ENCODE results near the gene DCLK2. TPM values are rescaled to one million over a fixed set of nuclear protein-coding genes. Genes with fewer than 3 reads are reported as not detected.
A peak's percentile ranks its signal among the peaks of the same experiment; 100 is the strongest.

The DCLK2 gene
- total RNA-seq, 1 donor: 4.0 TPM

DNA sequence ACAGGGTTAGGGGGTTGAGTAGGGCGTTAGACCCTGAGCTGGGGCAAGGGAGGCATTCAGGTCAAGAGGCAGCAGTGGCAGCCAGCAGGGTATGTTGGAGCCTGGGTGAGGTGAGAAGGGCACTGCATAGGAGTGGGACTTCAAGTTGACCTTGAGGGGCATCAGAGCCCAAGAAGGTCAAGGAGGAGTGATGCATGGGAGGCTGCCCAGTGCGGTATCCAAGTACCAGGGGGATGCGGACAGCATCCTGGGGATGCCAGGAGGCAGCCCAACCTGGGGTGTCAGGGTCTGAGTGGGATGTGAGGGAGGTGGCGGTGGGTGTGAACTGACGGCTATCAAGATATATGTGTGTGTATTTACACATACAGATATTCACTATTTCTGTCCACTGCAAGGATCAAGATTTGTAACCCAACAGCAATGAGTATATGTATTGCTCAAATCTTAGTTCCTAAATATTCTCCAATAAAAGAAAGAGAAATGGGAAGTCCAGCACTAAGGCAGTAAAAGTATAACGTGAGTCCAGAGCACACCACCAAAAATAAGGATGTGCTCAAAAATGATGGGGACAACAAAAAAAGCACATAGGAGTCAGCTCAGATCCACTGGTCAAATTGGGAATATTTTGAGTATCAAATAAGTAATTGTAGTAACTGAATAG, 9.8 kb upstream of the DCLK2 start:
- DNase-seq (ENCODE audit: low read depth in 2 of 3, low spot score in 2 of 3): no peak

- no peak for DNase-seq (ENCODE audit: low read depth in 2 of 3, low spot score in 2 of 3)
Observed at GRCh38 chr4:150069353-150069752, 8.9 kb upstream of the DCLK2 start.

GRCh38 chr4:150070464-150071170, 7.6 kb upstream of the DCLK2 start:
- no peak for DNase-seq (ENCODE audit: low read depth in 2 of 3, low spot score in 2 of 3)

DNA sequence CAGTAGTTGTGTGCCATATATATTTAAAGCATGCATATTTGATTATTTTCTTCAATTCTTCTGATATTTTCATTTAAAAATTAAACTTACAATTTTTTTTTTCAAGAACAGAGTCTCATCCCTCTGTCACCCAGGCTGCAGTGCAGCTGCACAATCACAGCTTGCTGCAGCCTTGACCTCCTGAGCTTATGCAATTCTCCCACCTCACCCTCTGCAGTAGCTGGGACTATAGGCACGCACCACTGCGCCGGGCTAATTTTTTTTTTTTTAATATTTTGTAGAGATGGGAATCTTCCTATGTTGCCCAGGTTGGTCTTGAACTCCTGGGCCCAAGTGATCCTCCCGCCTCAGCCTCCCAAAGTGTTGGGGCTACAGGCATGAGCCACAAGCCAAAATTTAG, 5.8 kb upstream of the DCLK2 start:
- DNase-seq (ENCODE audit: low read depth in 2 of 3, low spot score in 2 of 3): no peak

DNA sequence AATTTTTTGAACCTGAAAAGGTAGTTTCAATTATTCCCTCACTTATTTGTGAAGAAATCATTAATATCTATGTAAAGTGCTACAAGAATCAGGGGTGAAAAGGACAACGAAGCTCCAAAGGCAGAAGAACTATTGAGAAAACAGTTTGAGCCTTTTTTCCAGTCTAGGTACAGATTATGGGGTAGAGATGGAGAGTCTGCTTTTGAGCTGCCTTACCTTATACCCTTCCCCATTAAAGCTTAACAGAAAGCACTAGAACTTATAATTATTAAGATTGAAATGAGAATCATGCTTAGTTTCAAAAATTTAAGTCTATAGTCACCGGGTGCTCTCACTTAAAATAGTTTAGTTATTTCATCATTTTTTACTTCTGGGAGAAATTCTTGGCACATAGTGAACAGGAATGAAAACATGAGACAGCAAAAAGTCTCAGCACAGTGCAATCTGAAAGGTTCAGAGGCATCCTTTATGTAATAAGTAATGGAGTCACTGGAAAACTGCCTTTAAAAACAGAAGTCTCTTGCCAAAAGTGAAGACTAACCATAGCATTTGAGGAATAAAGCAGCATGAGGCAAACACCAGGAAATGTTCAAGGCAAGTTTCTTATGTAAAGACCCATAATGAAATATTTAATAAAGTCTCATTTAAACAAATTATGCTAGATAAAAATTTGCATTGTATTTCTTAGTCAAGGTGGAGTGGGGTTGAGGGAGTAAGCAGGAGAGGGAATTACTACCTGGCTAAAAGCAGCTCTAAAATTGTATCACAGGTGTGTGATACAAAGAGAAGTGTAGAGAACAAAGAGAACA, 5.1 kb upstream of the DCLK2 start:
- DNase-seq (ENCODE audit: low read depth in 2 of 3, low spot score in 2 of 3): no peak

- DNase-seq (ENCODE audit: low read depth in 2 of 3, low spot score in 2 of 3): no peak
Observed at GRCh38 chr4:150074064-150074463, 4.2 kb upstream of the DCLK2 start.

DNA sequence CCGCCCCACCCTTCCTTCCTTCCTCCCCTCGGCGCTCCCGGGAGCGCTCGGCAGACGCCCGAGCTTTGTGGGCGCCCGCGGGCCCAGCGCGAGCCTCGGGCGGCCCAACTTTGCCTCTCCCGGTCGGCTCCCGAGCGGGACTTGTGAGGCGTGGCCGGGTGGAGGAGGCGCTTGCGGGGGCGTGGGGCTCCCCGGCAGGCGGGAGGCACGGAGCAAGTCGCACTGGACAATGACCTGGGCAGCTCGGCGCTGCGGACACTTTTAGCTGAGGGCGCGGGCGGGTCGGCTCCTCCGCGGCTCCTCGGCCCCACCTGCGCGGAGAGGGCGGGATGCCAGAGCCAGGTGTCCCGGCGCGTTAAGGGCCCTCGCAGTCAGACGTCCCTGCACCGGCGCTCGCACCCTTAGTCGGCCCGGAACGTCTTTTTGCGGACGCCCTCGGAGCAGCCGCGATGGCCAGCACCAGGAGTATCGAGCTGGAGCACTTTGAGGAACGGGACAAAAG, 385 bp downstream of the DCLK2 start:
- DNase-seq (ENCODE audit: low read depth in 2 of 3, low spot score in 2 of 3): peak in 2 of 3 donors; percentile 26 to 27

DNA sequence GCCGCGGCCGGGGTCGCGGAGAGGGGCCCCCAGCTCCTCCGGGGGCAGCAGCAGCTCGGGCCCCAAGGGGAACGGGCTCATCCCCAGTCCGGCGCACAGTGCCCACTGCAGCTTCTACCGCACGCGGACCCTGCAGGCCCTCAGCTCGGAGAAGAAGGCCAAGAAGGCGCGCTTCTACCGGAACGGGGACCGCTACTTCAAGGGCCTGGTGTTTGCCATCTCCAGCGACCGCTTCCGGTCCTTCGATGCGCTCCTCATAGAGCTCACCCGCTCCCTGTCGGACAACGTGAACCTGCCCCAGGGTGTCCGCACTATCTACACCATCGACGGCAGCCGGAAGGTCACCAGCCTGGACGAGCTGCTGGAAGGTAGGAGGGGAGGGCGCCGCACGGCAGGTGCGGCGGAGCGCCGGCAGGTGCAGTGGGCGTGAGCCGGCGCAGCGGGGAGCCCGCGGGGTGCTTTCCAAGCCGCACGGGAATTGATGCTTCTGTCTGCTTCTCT, 886 bp downstream of the DCLK2 start:
- peak in 2 of 3 donors; percentile 42 to 43 for DNase-seq (ENCODE audit: low read depth in 2 of 3, low spot score in 2 of 3)

GRCh38 chr4:150080337-150080736, 2.1 kb downstream of the DCLK2 start:
- DNase-seq (ENCODE audit: low read depth in 2 of 3, low spot score in 2 of 3): no peak

DNA sequence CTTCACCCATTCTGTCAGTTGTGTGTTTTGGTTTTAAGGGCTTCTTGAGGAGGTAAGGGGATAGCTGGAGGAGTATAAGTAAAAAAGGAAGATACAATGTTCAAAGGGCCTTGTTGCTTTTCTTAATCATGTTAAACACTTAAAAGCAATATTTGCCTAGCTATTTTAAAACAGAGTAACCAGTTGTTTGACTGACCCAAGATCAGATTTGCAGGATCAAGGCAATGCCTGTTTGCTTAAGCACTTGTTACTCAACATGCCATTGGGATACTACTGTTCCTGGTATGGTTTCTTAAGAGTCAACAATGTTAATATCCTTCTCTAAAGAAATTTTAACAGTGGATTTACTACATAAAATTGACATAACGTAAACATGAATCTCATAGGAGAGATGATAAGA, 2.6 kb downstream of the DCLK2 start:
- no peak for DNase-seq (ENCODE audit: low read depth in 2 of 3, low spot score in 2 of 3)

- DNase-seq (ENCODE audit: low read depth in 2 of 3, low spot score in 2 of 3): no peak
Observed at GRCh38 chr4:150082241-150082640, 4.0 kb downstream of the DCLK2 start.

- DNase-seq (ENCODE audit: low read depth in 2 of 3, low spot score in 2 of 3): no peak
Observed at GRCh38 chr4:150087006-150087405, 8.8 kb downstream of the DCLK2 start.

GRCh38 chr4:150089732-150090131, 11.5 kb downstream of the DCLK2 start:
- DNase-seq (ENCODE audit: low read depth in 2 of 3, low spot score in 2 of 3): no peak

DNA sequence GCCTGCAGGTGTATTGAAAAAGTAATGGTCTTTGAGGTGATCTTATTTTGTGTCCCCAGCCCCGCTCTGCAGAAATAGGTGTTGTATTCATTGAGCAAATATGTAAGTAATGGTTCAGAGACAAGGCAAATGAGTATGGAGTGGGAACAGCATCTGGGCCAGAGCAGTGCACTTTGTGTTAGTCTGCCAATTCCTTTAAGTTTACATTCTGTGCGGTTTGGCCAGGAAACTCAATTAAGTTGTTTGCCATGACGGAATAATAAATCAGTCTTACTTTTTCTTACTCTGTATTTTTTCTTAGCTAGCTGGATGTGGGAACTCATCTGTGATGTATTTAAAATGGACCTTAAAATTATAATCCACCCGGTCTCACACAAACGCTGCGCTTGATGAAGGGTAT, 12.6 kb downstream of the DCLK2 start:
- DNase-seq (ENCODE audit: low read depth in 2 of 3, low spot score in 2 of 3): no peak

DNA sequence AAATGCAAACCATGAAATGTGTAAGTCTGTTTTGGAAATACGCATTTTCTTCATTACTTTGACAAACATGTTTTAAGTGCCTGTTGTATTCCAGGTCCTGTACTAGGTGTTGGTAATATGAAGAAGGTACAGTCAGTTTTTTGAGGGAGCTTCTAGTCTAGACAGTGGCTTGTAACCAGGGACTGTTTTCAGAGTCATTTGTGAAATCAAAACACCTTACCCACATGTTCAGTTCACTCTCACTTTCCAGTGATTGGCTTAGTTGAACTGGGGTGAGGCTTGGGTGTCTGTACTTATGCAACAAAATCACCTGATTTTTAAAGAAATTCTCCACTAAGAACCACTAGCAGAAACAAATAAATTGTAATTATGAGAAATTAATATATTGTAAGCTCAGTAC, 16.4 kb downstream of the DCLK2 start:
- DNase-seq (ENCODE audit: low read depth in 2 of 3, low spot score in 2 of 3): no peak

DNA sequence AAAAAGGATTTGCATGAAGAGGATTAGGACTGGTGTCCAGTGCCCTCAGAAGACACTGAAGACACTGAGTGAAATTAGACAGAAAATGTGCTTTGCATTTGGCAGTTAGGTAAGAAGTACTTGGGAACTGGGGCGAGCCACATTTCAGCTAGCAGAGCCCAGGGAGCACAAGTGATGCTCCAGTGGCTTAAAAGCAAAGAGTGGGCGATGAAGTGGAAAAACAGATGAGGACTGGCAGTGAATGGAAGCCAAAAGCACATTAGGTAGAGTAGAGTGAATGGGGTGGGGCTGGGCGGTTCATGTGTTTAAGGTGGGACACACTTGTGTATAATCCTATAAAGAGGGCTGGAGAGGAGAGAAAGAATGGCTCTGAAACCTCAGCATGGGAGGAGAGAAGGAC, 18.4 kb downstream of the DCLK2 start:
- DNase-seq (ENCODE audit: low read depth in 2 of 3, low spot score in 2 of 3): no peak

DNA sequence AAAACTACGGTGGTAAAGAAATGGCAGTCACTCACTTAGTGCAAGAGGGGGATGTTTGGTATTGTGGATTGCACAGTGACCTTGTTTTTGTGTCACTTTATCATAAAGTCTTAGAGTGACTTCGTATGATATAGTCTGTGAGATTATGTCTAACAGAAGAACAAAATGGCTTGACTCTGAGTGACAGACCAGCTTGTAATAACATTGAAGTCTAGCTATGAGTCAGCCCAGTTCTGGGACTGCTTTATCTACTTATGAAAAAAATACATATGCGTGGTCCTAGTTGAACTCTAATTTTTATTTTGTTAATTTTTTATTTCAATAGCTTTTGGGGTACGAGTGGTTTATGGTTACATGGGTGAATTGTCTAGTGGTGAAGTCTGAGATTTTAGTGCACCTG, 20.0 kb downstream of the DCLK2 start:
- DNase-seq (ENCODE audit: low read depth in 2 of 3, low spot score in 2 of 3): no peak

DNA sequence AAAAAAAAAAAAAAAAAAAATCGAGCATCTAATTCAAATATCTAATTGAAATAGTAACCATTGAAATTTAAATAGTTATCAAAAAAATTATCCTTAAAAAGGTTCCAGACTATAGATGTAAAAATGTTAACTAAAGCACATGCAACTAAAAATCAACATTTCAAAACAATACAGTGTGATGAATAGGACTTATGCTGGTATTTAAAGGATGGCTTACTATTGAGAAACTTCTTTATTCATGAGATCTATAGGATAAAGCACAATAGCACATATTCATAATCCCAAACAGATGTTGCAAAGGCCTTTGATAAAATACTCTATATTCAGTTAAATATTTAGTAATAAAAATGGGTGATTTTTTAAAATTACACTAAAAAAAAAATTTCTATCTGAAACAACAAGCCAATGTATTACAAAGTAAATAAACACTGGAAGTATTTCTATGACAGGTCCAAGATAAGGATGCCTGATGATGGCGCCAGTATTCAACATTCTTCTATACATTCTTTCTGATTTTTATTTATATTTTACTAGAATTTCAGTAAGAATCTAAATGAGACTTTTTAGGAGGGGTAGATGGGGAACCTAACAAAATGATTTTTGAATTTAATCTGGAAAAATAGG, 26.3 kb downstream of the DCLK2 start:
- no peak for DNase-seq (ENCODE audit: low read depth in 2 of 3, low spot score in 2 of 3)

DNA sequence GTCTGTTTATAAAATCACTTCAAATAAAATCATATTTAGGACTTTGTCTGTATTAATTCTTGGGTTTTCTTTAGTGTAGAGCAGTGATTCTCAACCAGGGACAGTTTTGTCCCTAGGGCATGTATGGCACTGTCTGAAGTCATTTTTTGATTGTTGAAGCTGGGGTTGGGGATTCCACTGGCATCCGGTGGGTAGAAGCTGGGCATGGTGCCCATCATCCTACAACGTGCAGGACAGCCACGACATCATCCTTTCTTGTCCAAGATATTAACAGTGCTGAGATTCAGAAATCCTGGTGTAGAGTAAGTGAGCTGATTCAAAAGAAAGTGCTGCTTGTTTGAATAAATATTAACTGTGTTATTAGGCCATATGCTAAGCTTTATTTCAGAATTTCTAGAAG, 28.6 kb downstream of the DCLK2 start:
- DNase-seq (ENCODE audit: low read depth in 2 of 3, low spot score in 2 of 3): no peak

- DNase-seq (ENCODE audit: low read depth in 2 of 3, low spot score in 2 of 3): no peak
Observed at GRCh38 chr4:150108691-150109090, 30.4 kb downstream of the DCLK2 start.

DNA sequence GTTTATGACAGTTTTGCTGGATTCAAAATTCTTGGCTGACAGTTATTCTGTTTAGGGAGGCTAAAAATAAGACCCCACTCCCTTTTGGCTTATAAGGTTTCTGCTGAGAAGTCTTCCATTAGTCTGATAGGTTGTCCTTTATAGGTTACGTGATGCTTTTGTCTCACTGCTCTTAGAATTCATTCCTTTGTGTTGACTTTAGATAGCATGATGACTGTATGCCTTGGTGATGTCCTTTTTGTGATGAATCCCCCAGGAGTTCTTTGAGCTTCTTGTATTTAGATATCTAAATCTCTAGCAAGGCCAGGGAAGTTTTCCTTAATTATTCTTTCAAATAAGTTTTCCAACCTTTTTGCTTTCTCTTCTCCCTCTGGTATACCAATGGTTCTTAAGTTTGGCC, 36.4 kb downstream of the DCLK2 start:
- no peak for DNase-seq (ENCODE audit: low read depth in 2 of 3, low spot score in 2 of 3)

All from hematopoietic multipotent progenitor cell (in vitro differentiated cells).